Fibroblast of lung (primary cell): ENCODE data around the gene AOX1. TPM values are rescaled to one million over a fixed set of nuclear protein-coding genes. Genes with fewer than 3 reads are reported as not detected.
"Not testable (repeated sequence)": the region's sequence is repeated elsewhere in the genome, so short reads cannot be mapped to it uniquely, and the experiment has no call there.

Experiments used
- DNase-seq, 2 donors: peaks; one replicate each; pipeline versions ENCODE4 v3.0.0 to v3.0.0-alpha.2; 2010; ENCODE audit warnings: low read depth in 2 of 2
- H2AFZ ChIP-seq: 2 replicates; pipeline ENCODE4 v1.5.1; 2012; ENCODE audit warnings: low read length, control low read depth, inconsistent platforms
- H3K27ac ChIP-seq: 2 replicates; pipeline ENCODE4 v1.5.1; 2011; ENCODE audit warnings: low read length, control low read depth; ENCODE audit not compliant: insufficient read depth
- H3K27me3 ChIP-seq: 2 replicates; pipeline ENCODE4 v1.5.1; 2011; ENCODE audit warnings: mild to moderate bottlenecking, low read length; ENCODE audit not compliant: control insufficient read depth, insufficient read depth
- H3K36me3 ChIP-seq: 2 replicates; pipeline ENCODE4 v1.5.1; 2011; ENCODE audit warnings: low read length; ENCODE audit not compliant: control insufficient read depth, insufficient read depth
- H3K4me1 ChIP-seq: 2 replicates; pipeline ENCODE4 v1.5.1; 2011; ENCODE audit warnings: low read length; ENCODE audit not compliant: control insufficient read depth, insufficient read depth; ENCODE audit errors: extremely low read depth
- H3K4me2 ChIP-seq: 2 replicates; pipeline ENCODE4 v1.5.1; 2011; ENCODE audit warnings: low read length, control low read depth; ENCODE audit not compliant: insufficient read depth; ENCODE audit errors: extremely low read depth
- H3K4me3 ChIP-seq, 4 experiments: fragments of 200-600 bp in 1 of 4; sonication (generic) in 1 of 4; replicated peaks in 1 of 4; 2 replicates each; pipeline ENCODE4 v1.5.1; 2011 to 2016; ENCODE audit warnings: low read length in 4 of 4, low read depth in 3 of 4, mild to moderate bottlenecking in 3 of 4, control low read depth in 2 of 4, inconsistent platforms in 1 of 4, mixed read lengths in 1 of 4; ENCODE audit not compliant: insufficient read depth in 1 of 4; ENCODE audit errors: control extremely low read depth in 1 of 4
- H3K79me2 ChIP-seq: 2 replicates; pipeline ENCODE4 v1.5.1; 2012; ENCODE audit warnings: mild to moderate bottlenecking, low read length, inconsistent platforms; ENCODE audit not compliant: control insufficient read depth, insufficient read depth
- H3K9ac ChIP-seq: 2 replicates; pipeline ENCODE4 v1.5.1; 2011; ENCODE audit warnings: mild to moderate bottlenecking, low read length, control low read depth; ENCODE audit not compliant: insufficient read depth
- H3K9me3 ChIP-seq: 2 replicates; pipeline ENCODE4 v1.5.1; 2012; ENCODE audit warnings: low read depth, low read length; ENCODE audit not compliant: control insufficient read depth, insufficient read depth
- H4K20me1 ChIP-seq: 2 replicates; pipeline ENCODE4 v1.5.1; 2011; ENCODE audit warnings: low read length; ENCODE audit not compliant: control insufficient read depth, insufficient read depth; ENCODE audit errors: extremely low read depth
- EZH2 ChIP-seq: IDR thresholded peaks from 2 replicates; pipeline ENCODE4 v1.5.1; 2012; ENCODE audit warnings: low read length, control low read depth, mild to moderate bottlenecking; ENCODE audit errors: missing control alignments
- polyA plus RNA-seq, 2 donors: library from polyadenylated mRNA; depleted of rRNA in 1 of 2; stranded (reverse) in 1 of 2; unstranded in 1 of 2; fragments of >200 nt; gene quantifications; 2 replicates each; pipeline ENCODE4 v1.2.1, GENCODE V29; 2011 to 2012; ENCODE audit warnings: missing spikeins in 1 of 2
- total RNA-seq: library from RNA; depleted of rRNA; stranded (reverse); fragments of >200 nt; gene quantifications from 2 replicates; pipeline ENCODE4 v1.2.1, GENCODE V29; 2014
- TF ChIP-seq, protein P1 (sequence below), 2 donors: IDR thresholded peaks in 1 of 2; conservative IDR thresholded peaks in 1 of 2; 1 replicate in 1 of 2; 2 replicates in 1 of 2; pipeline ENCODE4 v1.5.1; 2011 to 2012; ENCODE audit warnings: low read length in 2 of 2, control low read depth in 1 of 2, inconsistent platforms in 1 of 2, low read depth in 1 of 2, mild to moderate bottlenecking in 1 of 2

AOX1 gene
- total and polyA plus RNA-seq, 2 donors (not counting 1 experiment from before 2014, with no cell fraction given), result 39.4 to 65.1 TPM

GRCh38 chr2:200609028-200609614 is 23.3 kb downstream of the AOX1 start:
- Histone ChIP-seq H3K9ac (no peak overlapping the region), H3K27me3 (no peaks in the 10 kb centered on the region), H3K36me3 (peaks cover 2% of the 10 kb centered on the region), H4K20me1 (no peaks in the 10 kb centered on the region), H3K27ac (peak overlapping the region; percentile 71), H3K4me3 (peak overlapping the region in 2 of 4 experiments; percentile 5 to 29), H2AFZ (no peak overlapping the region), H3K9me3 (no peaks in the 10 kb centered on the region), H3K4me1 (peaks cover 17% of the 10 kb centered on the region), H3K4me2 (peak overlapping the region; percentile 83), H3K79me2 (no peaks in the 10 kb centered on the region)
- TF ChIP-seq EZH2, result no peak
- TF ChIP-seq, protein P1, sequence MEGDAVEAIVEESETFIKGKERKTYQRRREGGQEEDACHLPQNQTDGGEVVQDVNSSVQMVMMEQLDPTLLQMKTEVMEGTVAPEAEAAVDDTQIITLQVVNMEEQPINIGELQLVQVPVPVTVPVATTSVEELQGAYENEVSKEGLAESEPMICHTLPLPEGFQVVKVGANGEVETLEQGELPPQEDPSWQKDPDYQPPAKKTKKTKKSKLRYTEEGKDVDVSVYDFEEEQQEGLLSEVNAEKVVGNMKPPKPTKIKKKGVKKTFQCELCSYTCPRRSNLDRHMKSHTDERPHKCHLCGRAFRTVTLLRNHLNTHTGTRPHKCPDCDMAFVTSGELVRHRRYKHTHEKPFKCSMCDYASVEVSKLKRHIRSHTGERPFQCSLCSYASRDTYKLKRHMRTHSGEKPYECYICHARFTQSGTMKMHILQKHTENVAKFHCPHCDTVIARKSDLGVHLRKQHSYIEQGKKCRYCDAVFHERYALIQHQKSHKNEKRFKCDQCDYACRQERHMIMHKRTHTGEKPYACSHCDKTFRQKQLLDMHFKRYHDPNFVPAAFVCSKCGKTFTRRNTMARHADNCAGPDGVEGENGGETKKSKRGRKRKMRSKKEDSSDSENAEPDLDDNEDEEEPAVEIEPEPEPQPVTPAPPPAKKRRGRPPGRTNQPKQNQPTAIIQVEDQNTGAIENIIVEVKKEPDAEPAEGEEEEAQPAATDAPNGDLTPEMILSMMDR (conservative IDR thresholded peaks at IDR 0.05 in 1 of 2, IDR thresholded peaks at IDR 0.05 in 1 of 2; ENCODE audit: low read depth in 1 of 2, low read length in 2 of 2), result no peak
- peak; percentile 72 to 92 for DNase-seq

DNA sequence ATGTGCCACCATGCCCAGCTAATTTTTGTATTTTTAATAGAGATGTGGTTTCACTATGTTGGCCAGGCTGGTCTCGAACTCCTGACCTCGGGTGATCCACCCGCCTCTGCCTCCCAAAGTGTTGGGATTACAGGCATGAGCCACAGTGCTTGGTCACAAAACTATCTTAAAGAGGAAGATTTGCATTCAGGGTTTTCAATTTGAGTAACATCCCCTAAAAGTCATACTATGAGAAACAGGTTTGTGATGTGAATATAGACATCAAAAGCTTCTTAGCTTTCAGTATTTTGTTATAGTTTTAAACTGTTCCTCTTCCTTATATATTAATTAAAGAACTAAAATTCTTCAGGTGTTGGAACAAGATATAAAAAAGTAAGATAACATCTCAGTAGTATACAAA is 24.4 kb downstream of the AOX1 start:
- H3K4me3 ChIP-seq, H2AFZ ChIP-seq, H3K27ac ChIP-seq, H4K20me1 ChIP-seq, H3K9ac ChIP-seq, DNase-seq, H3K27me3 ChIP-seq, H3K79me2 ChIP-seq, H3K36me3 ChIP-seq, H3K9me3 ChIP-seq: not testable (repeated sequence)
- Histone ChIP-seq H3K4me1 (peaks cover 13% of the 10 kb centered on the region), H3K4me2 (peak overlapping the region; percentile 42)

DNA sequence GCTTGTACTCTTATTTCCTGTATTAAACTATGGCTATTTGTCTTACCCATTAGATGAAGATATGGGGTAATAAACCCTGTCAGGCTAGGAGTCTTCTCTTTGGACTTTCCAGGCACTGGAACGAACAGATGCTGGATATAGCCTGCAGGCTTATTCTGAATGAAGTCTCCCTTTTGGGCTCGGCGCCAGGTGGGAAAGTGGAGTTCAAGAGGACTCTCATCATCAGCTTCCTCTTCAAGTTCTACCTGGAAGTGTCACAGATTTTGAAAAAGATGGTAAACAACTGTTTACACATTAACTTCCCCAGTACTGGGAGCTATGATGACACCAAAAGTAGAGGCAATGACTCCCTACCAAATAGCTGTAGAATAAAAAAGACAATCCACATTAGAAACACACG is 27.9 kb downstream of the AOX1 start:
- no peaks in the 10 kb centered on the region for H4K20me1 ChIP-seq
- H3K4me1 ChIP-seq, result peaks cover 13% of the 10 kb centered on the region
- no peak for DNase-seq
- no peaks in the 10 kb centered on the region for H3K27me3 ChIP-seq
- no peak for TF ChIP-seq EZH2
- TF ChIP-seq, protein P1 (conservative IDR thresholded peaks at IDR 0.05 in 1 of 2, IDR thresholded peaks at IDR 0.05 in 1 of 2; ENCODE audit: low read depth in 1 of 2, low read length in 2 of 2), result no peak
- H3K9me3 ChIP-seq, result no peaks in the 10 kb centered on the region
- no peak overlapping the region for H3K4me2 ChIP-seq
- no peaks in the 10 kb centered on the region for H3K79me2 ChIP-seq
- no peak overlapping the region for H2AFZ ChIP-seq
- H3K4me3 ChIP-seq, result no peak overlapping the region
- no peak overlapping the region for H3K27ac ChIP-seq
- H3K9ac ChIP-seq, result no peak overlapping the region
- peaks cover 2% of the 10 kb centered on the region for H3K36me3 ChIP-seq
